Activated CD4-positive, alpha-beta memory T cell treated with anti-CD3 and anti-CD28 coated beads for 36 hours (primary cell): ENCODE results near the gene SMTNL1. TPM values are rescaled to one million over a fixed set of nuclear protein-coding genes. Genes with fewer than 3 reads are reported as not detected.

Experiments used
- CTCF ChIA-PET: fragments of 350-600 bp; sonication (Branson Sonifier 250); formaldehyde crosslinking; loops from one replicate; lab custom pipeline; 2021; ENCODE audit warnings: antibody characterized with exemption, inconsistent platforms; lab: Charles Lee
- POLR2A ChIA-PET: fragments of 350-600 bp; sonication (Branson Sonifier 250); formaldehyde crosslinking; loops from one replicate; lab custom pipeline; 2021; ENCODE audit warnings: antibody characterized with exemption; lab: Charles Lee
- DNase-seq: peaks from one replicate; pipeline ENCODE4 v3.0.0-alpha.2; 2020
- H3K27ac Mint-ChIP-seq: one replicate; pipeline ENCODE4 v1.8.0; 2021; ENCODE audit warnings: mixed read lengths
- H3K27me3 Mint-ChIP-seq: one replicate; pipeline ENCODE4 v1.8.0; 2021; ENCODE audit warnings: mixed read lengths
- H3K36me3 Mint-ChIP-seq: one replicate; pipeline ENCODE4 v1.8.0; 2021; ENCODE audit warnings: mixed read lengths
- H3K4me1 Mint-ChIP-seq: one replicate; pipeline ENCODE4 v1.8.0; 2021; ENCODE audit warnings: low read depth, mixed read lengths
- H3K4me3 Mint-ChIP-seq: one replicate; pipeline ENCODE4 v1.8.0; 2021; ENCODE audit warnings: mild to moderate bottlenecking, mixed read lengths
- H3K9me3 Mint-ChIP-seq: one replicate; pipeline ENCODE4 v1.8.0; 2021; ENCODE audit warnings: mixed read lengths
- intact Hi-C: fragments of 100-400 bp; cut with micrococcal nuclease; formaldehyde crosslinking; loops from one replicate; pipeline ENCODE4 v1.15.1; 2023
- total RNA-seq, 2 experiments: library from RNA; stranded (reverse); gene quantifications; one replicate each; pipeline ENCODE4 v1.2.3, GENCODE V29; 2021

Gene SMTNL1
- total RNA-seq, 2 experiments from 2014 or later: not detected

- CTCF ChIA-PET: interaction anchor here (0.8 to 2.0 kb wide), 6 partner anchors 15 to 133 kb away, joined by 3 to 17 read pairs (median 6); no protein-coding TSS in a partner anchor
- Mint-ChIP-seq H3K36me3 (peaks cover 6% of the 10 kb centered on the region), H3K4me3 (no peak overlapping the region), H3K4me1 (peaks cover 31% of the 10 kb centered on the region), H3K27ac (no peak overlapping the region), H3K27me3 (no peaks in the 10 kb centered on the region), H3K9me3 (no peaks in the 10 kb centered on the region)
- intact Hi-C loops: loop anchor here (2.0 kb wide), 1 partner anchor 17 kb away; no protein-coding TSS in a partner anchor
- POLR2A ChIA-PET: interaction anchor here (1.0 kb wide), 1 partner anchor 12 kb away, joined by 4 read pairs; no protein-coding TSS in a partner anchor
- DNase-seq: no peak
These were observed 25.5 kb upstream of the SMTNL1 start for GRCh38 chr11:57511741-57512430.

GRCh38 chr11:57512646-57513451 lies 24.5 kb upstream of the SMTNL1 start:
- H3K36me3 Mint-ChIP-seq: peaks cover 6% of the 10 kb centered on the region
- no peaks in the 10 kb centered on the region for H3K9me3 Mint-ChIP-seq
- H3K27ac Mint-ChIP-seq: peak overlapping the region; percentile 4
- H3K27me3 Mint-ChIP-seq: no peaks in the 10 kb centered on the region
- intact Hi-C loops: loop anchor here (2.0 kb wide), 1 partner anchor 18 kb away; no protein-coding TSS in a partner anchor
- DNase-seq: no peak
- H3K4me1 Mint-ChIP-seq: peaks cover 31% of the 10 kb centered on the region
- no peak overlapping the region for H3K4me3 Mint-ChIP-seq
- ChIA-PET POLR2A (interaction anchor here (1.2 kb wide), 1 partner anchor 18 kb away, joined by 3 read pairs; no protein-coding TSS in a partner anchor), CTCF (interaction anchor here (1.1 to 20.2 kb wide), 4 partner anchors 15 to 55 kb away, joined by 3 to 562 read pairs (median 60); partner anchors contain the start of gene TIMM10)

GRCh38 chr11:57513452-57513795 lies 24.0 kb upstream of the SMTNL1 start:
- no peak for DNase-seq
- POLR2A ChIA-PET: interaction anchor here (1.1 to 1.4 kb wide), 3 partner anchors 14 to 228 kb away, joined by 3 to 8 read pairs (median 3); partner anchors contain the start of gene SELENOH
- Mint-ChIP-seq H3K4me1 (peaks cover 31% of the 10 kb centered on the region), H3K9me3 (no peaks in the 10 kb centered on the region), H3K36me3 (peaks cover 6% of the 10 kb centered on the region), H3K27ac (peak overlapping the region; percentile 45), H3K4me3 (peak overlapping the region; percentile 96), H3K27me3 (no peaks in the 10 kb centered on the region)
- intact Hi-C loops: loop anchor here (2.0 kb wide), 1 partner anchor 19 kb away; no protein-coding TSS in a partner anchor
- CTCF ChIA-PET: interaction anchor here (1.1 to 20.2 kb wide), 6 partner anchors 15 to 127 kb away, joined by 3 to 562 read pairs (median 31); partner anchors contain the start of genes RTN4RL2 and TIMM10

GRCh38 chr11:57513911-57514537 lies 23.4 kb upstream of the SMTNL1 start:
- ChIA-PET CTCF (interaction anchor here (0.8 to 20.2 kb wide), 9 partner anchors 11 to 139 kb away, joined by 3 to 562 read pairs (median 5); partner anchors contain the start of genes RTN4RL2, TIMM10 and UBE2L6), POLR2A (interaction anchor here (1.1 to 3.1 kb wide), 5 partner anchors 13 to 227 kb away, joined by 3 to 13 read pairs (median 8); partner anchors contain the start of gene SELENOH)
- Mint-ChIP-seq H3K9me3 (no peaks in the 10 kb centered on the region), H3K27me3 (no peaks in the 10 kb centered on the region), H3K4me3 (peak overlapping the region; percentile 96), H3K4me1 (peaks cover 31% of the 10 kb centered on the region), H3K36me3 (peaks cover 6% of the 10 kb centered on the region), H3K27ac (peak overlapping the region; percentile 51)
- intact Hi-C loops: loop anchor here (2.0 kb wide), 2 partner anchors 19 to 55 kb away; no protein-coding TSS in a partner anchor
- DNase-seq: peak; percentile 53

- H3K36me3 Mint-ChIP-seq: peaks cover 6% of the 10 kb centered on the region
- peak overlapping the region; percentile 96 for H3K4me3 Mint-ChIP-seq
- POLR2A ChIA-PET: interaction anchor here (1.1 to 3.1 kb wide), 7 partner anchors 12 to 226 kb away, joined by 3 to 13 read pairs (median 8); partner anchors contain the start of gene SELENOH
- DNase-seq: peak; percentile 68
- peaks cover 31% of the 10 kb centered on the region for H3K4me1 Mint-ChIP-seq
- H3K27ac Mint-ChIP-seq: peak overlapping the region; percentile 79
- intact Hi-C loops: loop anchor here (1.0 to 2.0 kb wide), 2 partner anchors 13 to 56 kb away; no protein-coding TSS in a partner anchor
- CTCF ChIA-PET: interaction anchor here (0.8 to 20.2 kb wide), 9 partner anchors 10 to 138 kb away, joined by 3 to 562 read pairs (median 5); partner anchors contain the start of genes RTN4RL2, TIMM10 and UBE2L6
- H3K9me3 Mint-ChIP-seq: no peaks in the 10 kb centered on the region
- H3K27me3 Mint-ChIP-seq: no peaks in the 10 kb centered on the region
These were observed 22.7 kb upstream of the SMTNL1 start for GRCh38 chr11:57514538-57515331.

GRCh38 chr11:57515332-57516060 lies 21.9 kb upstream of the SMTNL1 start, which contains the start of gene SLC43A1:
TSS of gene SLC43A1 (minus strand) at chr11:57515702. CDS start at chr11:57514111, 1,591 bp downstream.
- H3K9me3 Mint-ChIP-seq: no peaks in the 10 kb centered on the region
- H3K27me3 Mint-ChIP-seq: no peaks in the 10 kb centered on the region
- peak within 1 kb of the TSS; percentile 96 for H3K4me3 Mint-ChIP-seq
- H3K27ac Mint-ChIP-seq: peak within 1 kb of the TSS; percentile 79
- H3K4me1 Mint-ChIP-seq: peaks cover 29% of the 10 kb centered on the region
- peaks cover 5% of the 10 kb centered on the region for H3K36me3 Mint-ChIP-seq
- CTCF ChIA-PET: interaction anchor here (0.8 to 20.2 kb wide), 9 partner anchors 9 to 170 kb away, joined by 3 to 562 read pairs (median 5); partner anchors contain the start of genes RTN4RL2, TIMM10 and UBE2L6
- DNase-seq: peak; percentile 60
- POLR2A ChIA-PET: interaction anchor here (0.6 to 3.1 kb wide), 7 partner anchors 11 to 180 kb away, joined by 3 to 13 read pairs (median 3); no protein-coding TSS in a partner anchor
- intact Hi-C loops: loop anchor here (1.0 to 2.0 kb wide), 2 partner anchors 12 to 57 kb away; no protein-coding TSS in a partner anchor

GRCh38 chr11:57516061-57516443 lies 21.3 kb upstream of the SMTNL1 start:
- no peak for DNase-seq
- intact Hi-C loops: no loop called here

GRCh38 chr11:57521116-57521515 lies 16.3 kb upstream of the SMTNL1 start:
- CTCF ChIA-PET: interaction anchor here (1.0 to 20.2 kb wide), 2 partner anchors 23 to 46 kb away, joined by 3 to 562 read pairs; partner anchors contain the start of gene UBE2L6
- intact Hi-C loops: no loop called here
- Mint-ChIP-seq H3K36me3 (peaks cover 4% of the 10 kb centered on the region), H3K4me3 (no peak overlapping the region), H3K27me3 (no peaks in the 10 kb centered on the region), H3K9me3 (no peaks in the 10 kb centered on the region), H3K27ac (no peak overlapping the region), H3K4me1 (peaks cover 2% of the 10 kb centered on the region)
- no peak for DNase-seq
- POLR2A ChIA-PET: interaction anchor here (0.7 kb wide), 1 partner anchor 79 kb away, joined by 3 read pairs; no protein-coding TSS in a partner anchor

More at GRCh38 chr11:57516061-57516443, 21.3 kb upstream of the SMTNL1 start:
- POLR2A ChIA-PET: interaction anchor here (0.6 to 3.1 kb wide), 6 partner anchors 11 to 181 kb away, joined by 3 to 13 read pairs (median 6); no protein-coding TSS in a partner anchor
- Mint-ChIP-seq H3K4me3 (peak overlapping the region; percentile 96), H3K27me3 (no peaks in the 10 kb centered on the region), H3K4me1 (peaks cover 29% of the 10 kb centered on the region), H3K36me3 (peaks cover 5% of the 10 kb centered on the region), H3K27ac (peak overlapping the region; percentile 58), H3K9me3 (no peaks in the 10 kb centered on the region)
- CTCF ChIA-PET: interaction anchor here (1.3 to 20.2 kb wide), 5 partner anchors 12 to 170 kb away, joined by 3 to 562 read pairs (median 54); partner anchors contain the start of genes RTN4RL2, TIMM10 and UBE2L6

- Mint-ChIP-seq H3K27ac (no peak overlapping the region), H3K4me1 (peaks cover 11% of the 10 kb centered on the region), H3K9me3 (no peaks in the 10 kb centered on the region), H3K27me3 (no peaks in the 10 kb centered on the region), H3K36me3 (peaks cover 11% of the 10 kb centered on the region), H3K4me3 (no peak overlapping the region)
- ChIA-PET POLR2A (no interaction called here), CTCF (interaction anchor here (1.5 to 20.2 kb wide), 3 partner anchors 26 to 118 kb away, joined by 6 to 562 read pairs (median 15); no protein-coding TSS in a partner anchor)
- no peak for DNase-seq
- intact Hi-C loops: no loop called here
These were observed 14.0 kb upstream of the SMTNL1 start for GRCh38 chr11:57523419-57523818.
